GM10248 (cell line): ENCODE measurements around the gene DSEL.

Source experiments
- CTCF ChIA-PET: fragments of 300-600 bp; sonication (Branson Sonifier 250); formaldehyde crosslinking; extraction: SDS; loops from one replicate; lab custom pipeline; 2021; ENCODE audit warnings: antibody characterized with exemption; lab: Yijun Ruan, JAX
- POLR2A ChIA-PET: fragments of 350-650 bp; sonication (Branson Sonifier 250); formaldehyde crosslinking; extraction: SDS; loops from one replicate; lab custom pipeline; 2020; ENCODE audit warnings: antibody characterized with exemption; lab: Yijun Ruan, JAX
- DNase-seq: peaks from one replicate; pipeline ENCODE4 v3.0.0; 2012; ENCODE audit errors: extremely low spot score
- TF ChIP-seq, protein P1 (sequence below): IDR thresholded peaks from 2 replicates; pipeline ENCODE4 v1.5.1; 2012; ENCODE audit warnings: mild to moderate bottlenecking, low read depth; ENCODE audit errors: extremely low read depth, missing control alignments, control extremely low read depth

Gene DSEL

DNA sequence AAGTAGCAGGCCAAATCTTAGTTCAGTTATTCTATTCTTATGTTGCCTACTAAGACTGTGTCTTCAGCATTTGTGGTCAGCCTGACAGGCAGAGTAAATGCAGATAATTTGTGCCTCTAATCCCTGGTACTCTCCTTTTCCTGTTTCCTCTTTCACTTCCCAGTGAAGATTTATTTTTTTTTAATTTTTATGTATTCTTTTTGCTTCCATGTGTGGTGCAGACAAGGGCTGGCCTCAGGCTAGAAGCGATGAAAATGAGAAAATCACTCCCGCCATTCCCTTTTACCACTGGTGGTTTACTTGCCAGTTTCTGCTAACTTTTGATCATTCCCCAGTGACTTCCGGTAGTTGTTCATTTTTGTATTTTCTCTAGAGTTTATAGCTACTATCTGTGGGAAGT, 30.9 kb downstream of the DSEL start:
- no peak for DNase-seq
- ChIA-PET CTCF (no interaction called here), POLR2A (no interaction called here)
- TF ChIP-seq, protein P1, sequence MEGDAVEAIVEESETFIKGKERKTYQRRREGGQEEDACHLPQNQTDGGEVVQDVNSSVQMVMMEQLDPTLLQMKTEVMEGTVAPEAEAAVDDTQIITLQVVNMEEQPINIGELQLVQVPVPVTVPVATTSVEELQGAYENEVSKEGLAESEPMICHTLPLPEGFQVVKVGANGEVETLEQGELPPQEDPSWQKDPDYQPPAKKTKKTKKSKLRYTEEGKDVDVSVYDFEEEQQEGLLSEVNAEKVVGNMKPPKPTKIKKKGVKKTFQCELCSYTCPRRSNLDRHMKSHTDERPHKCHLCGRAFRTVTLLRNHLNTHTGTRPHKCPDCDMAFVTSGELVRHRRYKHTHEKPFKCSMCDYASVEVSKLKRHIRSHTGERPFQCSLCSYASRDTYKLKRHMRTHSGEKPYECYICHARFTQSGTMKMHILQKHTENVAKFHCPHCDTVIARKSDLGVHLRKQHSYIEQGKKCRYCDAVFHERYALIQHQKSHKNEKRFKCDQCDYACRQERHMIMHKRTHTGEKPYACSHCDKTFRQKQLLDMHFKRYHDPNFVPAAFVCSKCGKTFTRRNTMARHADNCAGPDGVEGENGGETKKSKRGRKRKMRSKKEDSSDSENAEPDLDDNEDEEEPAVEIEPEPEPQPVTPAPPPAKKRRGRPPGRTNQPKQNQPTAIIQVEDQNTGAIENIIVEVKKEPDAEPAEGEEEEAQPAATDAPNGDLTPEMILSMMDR, result no peak

DNA sequence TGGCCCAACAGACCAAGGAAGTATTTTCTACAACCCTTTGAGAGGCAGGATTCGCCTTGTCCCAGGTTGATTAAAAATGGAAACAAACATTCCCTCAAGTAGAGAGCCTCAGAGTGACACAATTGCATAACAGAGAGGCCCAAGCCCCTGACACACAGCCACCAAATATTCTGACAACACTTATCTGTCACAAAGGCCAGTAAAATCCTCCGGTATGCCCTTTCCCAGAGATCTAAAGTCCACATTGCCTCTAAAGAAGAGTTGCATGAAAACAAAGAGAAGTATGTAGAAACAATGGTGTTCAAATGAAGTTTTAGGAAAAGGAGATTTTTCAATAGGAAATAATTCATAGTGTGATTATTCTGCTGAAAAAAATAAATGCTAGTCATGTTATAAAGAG, 32.1 kb downstream of the DSEL start:
- TF ChIP-seq, protein P1, result no peak
- no peak for DNase-seq
- CTCF ChIA-PET, result no interaction called here

DNA sequence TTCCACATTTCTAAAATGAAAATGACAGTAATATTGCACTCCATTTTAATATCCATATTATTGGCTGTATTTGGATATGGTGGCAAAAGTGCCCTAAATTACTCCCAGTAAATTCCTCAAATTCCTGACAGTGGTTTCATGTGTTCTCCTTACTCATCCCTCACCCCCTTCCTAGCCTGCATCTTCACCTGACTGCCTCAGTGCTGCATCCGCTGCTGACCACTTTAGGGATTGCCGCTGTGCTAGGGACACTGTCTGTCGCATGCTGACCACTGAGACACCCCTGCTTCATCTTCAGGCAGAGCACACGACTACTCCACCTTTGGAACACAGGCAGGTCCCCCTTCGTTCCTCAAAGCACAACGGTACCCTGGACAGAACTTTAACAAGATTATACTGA, 32.6 kb downstream of the DSEL start:
- POLR2A ChIA-PET, result no interaction called here
- CTCF ChIA-PET, result interaction anchor here (1.0 kb wide), 1 partner anchor 8 kb away, joined by 4 read pairs; no protein-coding TSS in a partner anchor
- TF ChIP-seq, protein P1, result no peak
- DNase-seq, result no peak

More for the DNA sequence above, 32.1 kb downstream of the DSEL start:
- POLR2A ChIA-PET, result no interaction called here

DNA sequence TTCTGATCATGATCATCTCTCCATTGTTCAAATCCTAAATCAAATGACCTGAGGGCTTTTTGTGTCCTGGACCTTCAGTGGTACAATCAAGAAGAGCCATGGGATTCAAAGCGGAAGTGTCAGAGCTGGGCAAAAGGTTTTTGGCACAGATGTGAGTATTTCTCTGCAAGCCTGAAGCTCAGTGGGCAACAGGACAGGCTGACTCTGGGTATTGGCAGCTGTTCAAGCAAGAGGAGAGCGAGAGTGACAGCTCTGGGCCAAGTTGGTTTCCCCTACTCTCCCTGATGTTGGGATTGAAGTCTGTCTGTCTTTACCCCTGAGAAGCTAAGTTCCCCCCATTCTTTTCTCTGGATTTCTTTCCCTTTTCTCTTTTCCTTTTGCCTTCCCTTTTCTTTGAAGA, 33.3 kb downstream of the DSEL start:
- DNase-seq, result no peak
- TF ChIP-seq, protein P1, result no peak
- POLR2A ChIA-PET, result no interaction called here
- CTCF ChIA-PET, result interaction anchor here (1.0 kb wide), 1 partner anchor 8 kb away, joined by 4 read pairs; no protein-coding TSS in a partner anchor

DNA sequence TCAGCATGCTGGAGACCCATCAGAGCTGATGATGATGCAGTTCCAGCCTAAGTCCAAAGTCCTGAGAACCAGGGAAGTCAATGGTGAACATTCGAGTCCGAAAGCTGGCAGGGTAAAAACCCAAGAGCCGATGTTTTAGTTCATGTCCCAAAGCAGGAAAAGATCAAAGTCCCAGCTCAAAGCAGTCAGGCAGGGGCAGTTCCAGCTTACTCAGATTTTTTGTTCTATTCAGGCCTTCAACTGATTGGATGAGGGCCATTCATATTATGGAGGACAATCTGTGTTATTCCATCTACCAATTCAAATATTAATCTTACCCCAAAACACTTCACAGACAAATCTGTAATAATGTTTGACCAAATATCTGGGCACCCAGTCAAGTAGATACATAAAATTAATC, 38.3 kb downstream of the DSEL start:
- TF ChIP-seq, protein P1, result no peak
- POLR2A ChIA-PET, result no interaction called here

DNA sequence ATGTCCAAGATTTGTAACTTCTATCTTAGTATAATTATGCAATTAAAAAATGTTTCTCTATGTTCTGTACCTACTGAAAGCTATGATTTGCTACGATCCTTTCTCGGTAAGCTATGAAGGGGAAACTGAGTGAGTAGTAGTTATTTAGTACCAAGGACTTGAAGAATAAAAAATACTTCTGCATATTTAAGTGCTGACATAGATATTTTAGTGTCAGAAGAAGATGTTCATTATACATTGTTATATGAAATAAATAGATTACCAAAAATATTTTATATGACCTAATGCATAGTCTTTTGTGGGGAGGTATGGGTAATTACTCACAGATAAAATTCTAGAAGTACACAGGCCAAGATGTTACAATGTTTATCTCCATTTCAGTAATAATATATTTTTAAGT, 39.0 kb downstream of the DSEL start:
- CTCF ChIA-PET, result no interaction called here
- TF ChIP-seq, protein P1, result no peak
- POLR2A ChIA-PET, result no interaction called here
- no peak for DNase-seq

More for the DNA sequence above, 38.3 kb downstream of the DSEL start:
- CTCF ChIA-PET, result no interaction called here
- DNase-seq, result no peak
